ENCODE results near the gene UBA5.
"Not testable (repeated sequence)": the region's sequence is repeated elsewhere in the genome, so short reads cannot be mapped to it uniquely, and the experiment has no call there.

UBA5 gene

DNA sequence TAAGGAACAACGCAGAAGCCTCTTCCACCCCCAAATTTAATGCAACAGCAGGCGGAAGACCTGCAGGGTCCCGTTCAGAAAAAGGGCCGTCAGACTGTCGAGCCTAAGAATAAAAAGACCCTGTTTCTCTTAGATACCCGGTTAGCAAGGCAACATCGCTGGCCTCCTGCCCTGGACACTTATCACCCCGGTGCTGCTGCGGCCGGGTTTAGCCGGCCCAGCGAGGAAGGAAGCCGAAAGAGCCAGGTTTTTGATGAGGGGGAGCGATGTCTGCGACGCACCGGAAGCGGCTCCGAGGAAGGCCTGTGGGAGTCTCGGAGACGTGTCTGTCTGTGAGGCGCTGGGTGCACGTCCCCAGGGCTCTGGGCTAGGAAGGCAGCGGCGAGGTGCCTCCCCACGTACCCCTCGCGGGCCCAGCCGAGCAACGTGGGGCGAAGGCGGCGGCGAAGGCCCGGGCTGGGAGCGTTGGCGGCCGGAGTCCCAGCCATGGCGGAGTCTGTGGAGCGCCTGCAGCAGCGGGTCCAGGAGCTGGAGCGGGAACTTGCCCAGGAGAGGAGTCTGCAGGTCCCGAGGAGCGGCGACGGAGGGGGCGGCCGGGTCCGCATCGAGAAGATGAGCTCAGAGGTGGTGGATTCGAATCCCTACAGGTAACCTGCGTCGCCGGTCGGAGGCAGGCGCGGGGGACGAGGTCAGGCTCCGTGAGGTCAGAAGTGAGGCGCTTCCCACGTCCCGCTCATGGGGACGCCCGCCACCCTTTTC, at the start of gene UBA5:
Gene UBA5 (plus strand): TSS at position 278 of the 759 bp plus-strand sequence. CDS start 209 bp downstream, at position 487.
- peak; percentile 70 for DNase-seq (ENCODE audit: low spot score)

DNA sequence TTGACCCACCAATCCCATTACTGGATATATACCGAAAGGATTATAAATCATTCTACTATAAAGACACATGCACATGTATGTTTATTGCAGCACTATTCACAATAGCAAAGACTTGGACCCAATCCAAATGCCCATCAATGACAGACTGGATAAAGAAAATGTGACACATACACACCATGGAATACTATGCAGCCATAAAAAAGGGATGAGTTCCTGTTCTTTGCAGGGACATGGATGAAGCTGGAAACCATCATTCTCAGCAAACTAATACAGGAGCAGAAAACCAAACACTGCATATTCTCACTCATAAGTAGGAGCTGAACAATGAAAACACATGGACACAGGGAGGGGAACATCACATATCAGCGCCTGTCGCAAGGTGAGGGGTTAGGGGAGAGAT, 44.8 kb upstream of the UBA5 start:
- DNase-seq (ENCODE audit: low spot score), result not testable (repeated sequence)

- DNase-seq (ENCODE audit: low spot score), result no peak
Measured at GRCh38 chr3:132615881-132616280, 44.2 kb upstream of the UBA5 start.

DNA sequence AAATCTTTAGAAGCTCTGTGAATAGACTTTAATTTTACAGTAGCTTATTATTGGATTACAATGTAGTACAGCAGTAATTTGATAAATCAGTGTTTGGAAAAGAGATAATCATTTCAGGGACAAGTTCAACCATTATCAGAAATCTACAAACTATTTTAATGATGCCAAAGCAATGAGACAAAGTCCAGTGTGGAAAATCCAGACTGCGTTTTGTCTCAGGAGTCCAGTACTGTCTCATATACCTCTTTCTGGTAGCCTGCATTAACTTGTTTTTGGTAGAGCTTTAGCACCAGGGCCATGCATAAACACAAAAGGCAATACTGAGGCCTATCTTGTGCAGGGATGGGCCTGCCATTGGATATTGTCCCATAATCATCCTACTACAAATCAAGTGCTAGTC, 43.3 kb upstream of the UBA5 start:
- DNase-seq (ENCODE audit: low spot score), result no peak

- no peak for DNase-seq (ENCODE audit: low spot score)
Measured at GRCh38 chr3:132622148-132622547, 38.0 kb upstream of the UBA5 start.

DNA sequence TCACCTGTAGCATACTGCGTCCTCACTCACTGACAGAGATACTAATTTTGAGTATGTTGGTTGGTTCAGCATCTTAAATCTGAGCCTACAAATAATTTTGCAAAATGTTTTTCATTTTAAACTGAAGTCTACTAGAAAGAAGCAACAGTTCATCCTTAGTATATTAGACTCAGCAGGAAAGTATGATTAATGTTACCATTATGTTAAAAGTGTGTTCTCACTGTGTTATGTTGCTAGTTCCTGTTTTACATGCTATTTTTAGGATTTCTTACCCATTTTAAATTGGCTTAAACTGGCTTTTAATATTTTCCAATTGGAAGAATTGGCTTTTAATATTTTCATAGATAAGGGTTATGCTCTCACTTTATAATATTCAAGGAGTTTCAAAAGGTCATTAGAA, 37.4 kb upstream of the UBA5 start:
- no peak for DNase-seq (ENCODE audit: low spot score)

GRCh38 chr3:132623646-132624045, 36.5 kb upstream of the UBA5 start:
- DNase-seq (ENCODE audit: low spot score), result no peak

- no peak for DNase-seq (ENCODE audit: low spot score)
Measured at GRCh38 chr3:132624790-132625189, 35.3 kb upstream of the UBA5 start.

DNA sequence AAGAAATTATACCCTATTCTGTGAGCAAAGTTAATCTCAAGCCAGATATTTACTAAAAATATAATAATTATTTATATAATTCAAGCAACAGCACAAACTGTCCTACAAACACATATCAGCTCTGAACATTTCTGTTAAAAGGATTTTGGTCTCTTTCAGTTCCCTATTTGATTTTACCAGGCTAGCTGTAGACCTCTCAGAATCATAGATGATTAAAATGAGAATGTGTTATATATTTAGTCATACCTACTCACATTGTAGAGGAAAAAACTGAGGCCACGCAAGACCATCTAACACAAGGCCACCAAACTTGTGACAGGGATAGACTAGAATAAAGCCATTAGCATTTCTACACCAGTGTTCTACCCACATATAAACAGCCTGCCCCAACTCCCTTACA, 34.5 kb upstream of the UBA5 start:
- no peak for DNase-seq (ENCODE audit: low spot score)

GRCh38 chr3:132626955-132627354, 33.2 kb upstream of the UBA5 start:
- DNase-seq (ENCODE audit: low spot score), result no peak

DNA sequence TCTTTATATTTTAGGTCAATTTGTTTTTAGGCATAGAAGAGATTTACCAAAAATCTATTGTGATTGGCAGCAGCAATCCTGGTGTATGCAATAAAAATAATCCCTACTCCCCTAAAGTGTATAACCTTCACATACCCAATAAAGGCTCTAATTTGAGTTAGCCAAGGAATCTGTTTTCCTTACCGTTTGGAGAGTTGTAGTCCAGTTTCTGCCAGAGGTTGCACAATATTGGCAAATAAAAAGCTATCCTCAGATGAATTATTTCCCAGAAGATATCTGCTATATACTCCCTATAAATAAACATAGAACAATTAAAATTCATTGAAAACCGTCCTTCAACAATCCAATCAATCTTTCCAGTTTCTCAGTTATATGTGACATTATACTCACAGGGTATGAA, 32.0 kb upstream of the UBA5 start:
- no peak for DNase-seq (ENCODE audit: low spot score)

GRCh38 chr3:132629928-132630327, 30.2 kb upstream of the UBA5 start:
- DNase-seq (ENCODE audit: low spot score), result no peak

DNA sequence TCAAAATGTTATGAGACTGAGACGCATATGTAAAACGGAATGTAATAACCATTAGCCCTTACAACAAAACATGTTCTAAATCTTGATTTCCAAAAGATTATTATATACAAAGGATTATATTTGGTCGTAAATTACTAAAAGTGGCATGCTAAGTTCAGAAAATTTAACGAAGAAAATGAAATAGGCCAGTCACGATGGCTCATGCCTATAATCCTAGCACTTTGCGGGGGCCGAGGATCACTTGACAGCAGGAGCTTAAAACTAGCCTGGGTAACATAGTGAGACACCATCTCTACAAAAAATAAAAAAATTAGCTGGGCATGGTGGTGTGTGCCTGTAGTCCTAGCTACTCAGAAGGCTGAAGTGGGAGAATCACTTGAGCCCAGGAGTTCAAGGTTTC, 29.5 kb upstream of the UBA5 start:
- no peak for DNase-seq (ENCODE audit: low spot score)

DNA sequence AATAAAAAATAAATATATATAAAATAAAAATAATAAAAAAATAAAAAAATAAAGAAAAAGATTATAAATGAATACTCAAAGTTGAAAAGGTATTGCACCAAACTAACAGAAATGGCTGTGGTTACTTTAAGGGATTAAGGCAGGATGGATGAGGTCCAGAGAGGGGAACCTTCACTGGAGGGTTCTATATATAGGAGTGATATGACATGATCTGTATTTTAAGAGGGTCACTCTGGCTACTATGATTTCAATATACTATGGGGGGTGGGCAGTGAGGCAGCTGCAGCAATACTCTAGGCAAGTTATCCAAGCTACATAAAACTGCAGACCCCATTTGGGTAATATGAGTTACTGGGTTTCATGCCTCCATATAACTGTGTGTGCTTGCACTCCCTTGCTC, 25.1 kb upstream of the UBA5 start:
- no peak for DNase-seq (ENCODE audit: low spot score)

DNA sequence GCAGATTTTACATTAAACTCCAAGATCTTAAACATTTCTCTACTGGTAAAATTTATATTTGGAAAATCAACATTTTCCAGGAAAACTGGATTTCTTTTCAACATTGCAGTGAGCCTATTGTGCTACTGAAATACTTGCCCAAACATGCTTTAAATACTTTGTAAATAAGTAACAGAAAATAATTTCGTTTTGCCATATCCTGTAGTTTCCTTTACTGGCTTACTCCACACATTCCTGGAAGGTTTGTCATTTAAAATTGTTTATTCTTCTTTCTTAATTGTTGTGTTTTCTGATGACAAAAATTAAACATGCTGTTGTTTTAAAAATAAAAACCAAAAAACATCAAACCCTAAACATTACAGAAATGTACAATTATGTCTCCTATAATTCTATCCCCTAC, 22.5 kb upstream of the UBA5 start:
- no peak for DNase-seq (ENCODE audit: low spot score)

- no peak for DNase-seq (ENCODE audit: low spot score)
Measured at GRCh38 chr3:132638706-132639105, 21.4 kb upstream of the UBA5 start.

- not testable (repeated sequence) for DNase-seq (ENCODE audit: low spot score)
Measured at GRCh38 chr3:132641427-132641826, 18.7 kb upstream of the UBA5 start.

GRCh38 chr3:132641837-132642538, 18.1 kb upstream of the UBA5 start:
- peak; percentile 39 for DNase-seq (ENCODE audit: low spot score)

DNA sequence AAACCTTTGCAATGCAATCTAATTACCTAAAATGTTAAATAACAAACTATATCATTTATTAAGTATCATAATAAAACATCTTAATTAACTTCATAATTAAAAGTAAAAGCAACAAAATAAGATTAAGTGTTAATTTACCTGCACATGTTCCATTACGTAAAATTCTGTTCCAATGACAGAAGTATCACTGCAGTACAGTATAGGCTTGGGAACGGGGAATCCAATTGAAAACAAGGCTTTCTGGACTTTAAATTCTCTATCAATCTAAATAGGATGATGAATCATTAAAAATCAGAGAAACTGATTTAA, 17.6 kb upstream of the UBA5 start:
- DNase-seq (ENCODE audit: low spot score), result no peak

DNA sequence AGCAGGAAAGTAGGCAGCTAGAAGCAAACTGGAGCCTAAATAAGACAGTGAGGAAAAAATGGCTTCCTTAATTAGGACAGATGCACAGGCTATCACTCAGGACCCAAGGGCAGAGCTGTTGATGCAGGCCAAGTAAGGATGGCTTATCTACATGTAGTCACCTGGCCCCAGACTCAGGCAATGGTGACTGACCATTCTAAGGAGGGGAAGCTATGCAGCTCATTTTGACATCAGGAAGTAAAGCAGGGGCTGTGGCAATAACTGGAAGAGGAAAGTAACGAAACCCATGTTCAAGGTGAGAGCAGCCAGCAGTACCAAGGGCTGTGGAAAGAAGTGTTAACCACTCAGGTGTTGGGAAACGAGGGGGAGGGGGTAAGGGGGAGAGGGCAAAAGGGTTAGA, 16.8 kb upstream of the UBA5 start:
- DNase-seq (ENCODE audit: low spot score), result no peak

DNA sequence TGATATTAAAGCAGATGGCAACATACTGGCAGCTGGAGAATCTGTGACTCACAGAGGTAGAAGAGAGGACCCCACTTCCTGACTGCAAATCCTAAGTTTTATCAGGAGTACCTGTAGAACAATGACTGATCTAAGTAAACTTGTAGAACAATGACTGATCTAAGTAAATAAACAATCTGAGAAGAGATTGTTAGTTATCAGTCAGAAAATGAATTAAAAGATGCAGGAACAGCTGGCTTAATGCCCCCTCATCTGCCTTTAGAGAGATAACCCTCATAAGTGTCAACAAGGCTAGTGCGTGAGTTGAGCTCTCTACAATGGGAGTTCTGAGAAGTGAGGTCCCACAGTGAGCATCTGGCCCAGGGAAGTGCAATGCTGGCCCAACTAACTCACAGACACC, 15.1 kb upstream of the UBA5 start:
- DNase-seq (ENCODE audit: low spot score), result no peak

- no peak for DNase-seq (ENCODE audit: low spot score)
Measured at GRCh38 chr3:132650153-132650552, 10.0 kb upstream of the UBA5 start.

DNA sequence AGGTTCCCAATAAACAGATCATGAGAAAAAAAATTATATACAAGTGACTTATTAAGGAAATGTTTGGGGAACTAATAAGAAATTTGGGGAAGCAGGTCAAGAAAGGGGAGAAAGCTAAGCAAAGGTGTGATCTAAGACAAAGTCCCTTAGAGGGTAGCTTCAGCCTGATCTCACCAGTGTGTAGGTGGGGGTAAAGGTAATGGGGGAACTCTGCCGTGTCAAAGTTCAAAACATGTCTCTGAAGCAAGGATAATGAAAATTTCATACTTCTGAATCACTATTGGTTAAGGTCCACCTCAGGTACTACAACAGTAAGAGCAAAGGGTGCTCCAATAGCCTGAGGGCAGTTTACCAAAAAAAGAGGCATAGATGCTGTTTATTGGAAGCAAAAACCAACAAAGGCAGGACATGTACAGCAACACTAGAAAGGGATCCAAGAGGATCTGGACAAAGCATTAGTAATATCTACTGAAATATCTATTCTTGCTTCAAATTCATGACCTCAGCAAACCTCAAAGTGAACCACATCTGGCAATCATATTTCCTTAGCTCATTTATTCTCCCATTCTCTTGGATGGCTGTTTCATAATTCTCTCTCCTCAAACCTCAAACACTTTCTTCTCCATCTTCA, 7.4 kb upstream of the UBA5 start:
- DNase-seq (ENCODE audit: low spot score), result no peak

DNA sequence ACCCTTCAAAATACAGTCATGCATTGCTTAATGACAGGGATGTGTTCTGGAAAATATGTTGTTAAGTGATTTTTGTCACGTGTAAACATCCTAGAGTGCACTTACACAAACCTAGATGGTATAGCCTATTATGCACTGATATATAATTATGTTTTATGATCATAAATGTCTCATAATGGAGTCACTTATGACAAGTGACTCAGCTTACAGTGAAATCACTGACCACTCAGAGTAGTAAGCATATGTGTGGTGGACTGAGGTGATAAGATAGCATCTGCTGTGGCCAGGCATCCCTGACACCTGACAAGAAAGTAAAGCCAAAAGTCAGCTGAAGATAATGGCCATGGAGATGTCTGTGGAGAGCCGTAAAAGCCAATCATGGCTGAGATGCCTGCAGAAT, 5.9 kb upstream of the UBA5 start:
- no peak for DNase-seq (ENCODE audit: low spot score)
